ENCODE data around the gene SKI.
"Not testable (repeated sequence)": the region's sequence is repeated elsewhere in the genome, so short reads cannot be mapped to it uniquely, and the experiment has no call there.

The SKI gene

DNA sequence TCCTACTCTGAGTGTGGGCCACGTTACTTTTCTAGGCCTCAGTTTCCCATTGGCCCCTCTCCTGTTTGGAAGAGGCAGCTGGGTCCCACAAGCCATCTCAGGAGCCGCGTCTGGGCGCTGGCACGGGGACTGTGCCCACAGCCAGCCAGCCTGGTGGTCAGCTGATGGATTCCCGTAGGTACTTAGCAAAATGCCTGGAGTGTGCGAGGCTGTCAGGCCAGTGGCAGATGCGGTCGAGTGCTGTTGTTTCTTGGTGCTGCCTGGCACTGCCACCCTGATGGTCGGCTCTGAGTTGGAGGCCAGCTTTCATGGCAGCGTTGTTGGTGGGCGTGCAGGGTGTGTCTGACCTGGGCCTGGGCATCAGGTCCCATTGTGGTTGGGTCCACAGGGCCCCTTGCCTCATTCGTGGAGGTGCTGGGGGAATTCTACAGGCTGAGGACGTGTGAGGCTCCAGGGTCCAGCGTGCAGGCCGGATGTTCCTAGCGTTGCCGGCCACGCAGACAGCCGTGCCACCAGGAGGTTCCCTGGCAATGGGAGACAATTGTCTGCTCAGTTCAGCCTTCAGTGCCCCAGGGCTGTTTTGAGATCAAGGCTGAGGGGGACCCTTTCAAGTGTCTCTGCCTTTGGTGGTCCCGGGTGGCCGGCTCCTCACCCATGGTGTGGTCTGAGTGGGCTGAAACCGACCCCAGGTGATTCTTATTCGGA lies 20.9 kb downstream of the SKI start:
- DNase-seq, result no peak

DNA sequence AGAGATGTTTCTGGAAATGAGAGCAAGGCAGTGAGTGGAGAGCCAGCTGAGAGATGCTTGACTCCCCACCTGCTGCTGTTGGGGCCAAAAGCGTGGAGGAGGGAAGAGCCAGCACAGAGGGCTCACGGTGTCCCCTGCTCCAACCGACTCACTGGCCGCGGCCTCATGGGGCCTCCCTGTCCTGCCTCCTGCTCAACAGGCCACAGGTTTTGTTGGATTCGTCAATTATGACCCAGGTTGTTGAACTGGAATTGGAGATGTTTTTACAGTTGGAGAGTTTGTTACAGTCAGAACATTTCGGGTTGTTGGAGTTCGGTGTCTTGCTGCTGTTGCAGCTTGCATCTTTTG lies 21.4 kb downstream of the SKI start:
- DNase-seq, result no peak

DNA sequence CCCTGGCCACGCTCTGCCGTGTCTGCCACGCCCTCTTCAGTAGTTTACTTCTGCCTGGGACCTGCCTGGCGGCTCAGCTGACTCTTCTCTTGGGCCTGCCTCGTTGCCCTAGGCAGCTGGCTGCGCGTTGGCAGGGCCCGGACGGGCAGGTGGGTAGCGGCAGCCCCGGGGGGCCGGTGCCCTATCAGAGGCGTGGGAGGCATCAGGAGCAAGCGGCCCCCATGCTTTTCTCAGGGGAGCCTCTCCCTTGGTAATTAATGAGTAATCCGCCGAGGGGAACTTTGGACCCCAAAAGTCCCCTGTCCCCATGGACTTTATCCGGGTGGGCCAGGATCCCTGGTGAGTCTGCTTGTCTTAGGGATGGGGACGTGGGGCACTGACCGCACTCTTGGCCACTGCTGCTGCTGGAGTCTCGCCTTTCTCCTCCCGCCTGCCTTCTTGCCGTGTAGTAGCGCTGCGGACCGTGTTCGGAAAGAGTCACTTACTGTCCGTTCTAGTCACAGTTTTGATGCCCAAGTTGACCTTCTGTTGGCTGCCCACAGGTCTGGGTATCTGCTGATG lies 22.7 kb downstream of the SKI start:
- DNase-seq, result no peak

DNA sequence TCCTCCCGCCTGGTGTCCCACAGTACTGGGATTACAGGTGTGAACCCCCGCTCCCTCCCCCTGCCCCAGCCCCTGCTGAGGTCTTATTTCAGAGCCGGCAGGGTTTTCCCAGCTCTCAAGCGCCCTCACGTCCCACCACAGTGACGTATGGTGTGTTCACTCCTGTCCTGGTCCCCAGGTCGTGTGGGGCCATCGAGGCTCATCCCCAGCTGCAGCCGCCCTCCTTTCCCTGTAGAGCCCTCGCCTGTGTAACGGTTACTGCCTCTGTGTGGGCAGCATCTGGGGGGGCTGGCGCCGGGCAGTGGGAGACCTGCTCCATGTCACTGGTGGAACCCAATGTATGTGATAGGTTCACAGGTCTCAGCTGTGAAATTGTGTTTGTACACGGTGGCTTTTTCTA lies 23.2 kb downstream of the SKI start:
- no peak for DNase-seq

DNA sequence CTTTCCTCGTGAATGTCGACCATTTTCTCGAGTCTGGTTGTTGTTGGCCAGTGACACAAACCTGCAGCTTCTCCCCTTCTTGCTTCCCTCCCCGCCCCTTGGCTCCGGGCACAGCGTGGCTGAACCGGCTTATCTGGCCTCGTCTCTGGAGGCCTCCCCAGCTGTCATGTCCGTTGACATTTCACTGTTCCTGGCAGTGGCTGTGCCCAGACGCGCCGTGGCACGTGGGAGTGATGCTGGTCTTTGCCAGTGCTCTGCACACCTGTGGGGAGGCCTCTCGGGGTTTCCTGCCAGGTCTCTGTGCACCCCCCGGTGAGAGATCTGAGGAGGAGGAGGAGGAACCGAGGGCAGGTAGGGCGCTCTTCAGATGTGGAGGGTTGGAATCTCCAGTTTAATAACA lies 23.7 kb downstream of the SKI start:
- DNase-seq, result no peak

DNA sequence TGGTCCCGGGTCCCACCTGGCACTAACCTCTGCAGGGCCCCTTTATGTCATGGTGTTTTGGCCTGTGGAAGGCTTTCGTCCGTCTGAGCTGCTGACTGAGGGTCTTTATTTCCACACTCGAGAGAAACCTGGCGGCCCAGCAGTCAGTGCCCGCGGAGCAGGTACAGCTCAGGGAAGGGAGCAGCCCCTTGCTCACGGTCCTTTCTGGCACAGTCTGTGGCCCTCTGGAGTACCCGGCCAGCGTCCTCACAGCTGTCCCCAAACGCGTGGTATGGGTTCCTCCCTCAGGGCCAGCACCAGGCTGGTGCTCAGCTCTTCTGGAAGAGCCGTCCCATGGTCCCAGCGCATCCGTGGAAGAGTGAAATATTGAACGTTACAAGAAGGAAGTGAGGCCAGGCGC lies 24.3 kb downstream of the SKI start:
- DNase-seq, result no peak

DNA sequence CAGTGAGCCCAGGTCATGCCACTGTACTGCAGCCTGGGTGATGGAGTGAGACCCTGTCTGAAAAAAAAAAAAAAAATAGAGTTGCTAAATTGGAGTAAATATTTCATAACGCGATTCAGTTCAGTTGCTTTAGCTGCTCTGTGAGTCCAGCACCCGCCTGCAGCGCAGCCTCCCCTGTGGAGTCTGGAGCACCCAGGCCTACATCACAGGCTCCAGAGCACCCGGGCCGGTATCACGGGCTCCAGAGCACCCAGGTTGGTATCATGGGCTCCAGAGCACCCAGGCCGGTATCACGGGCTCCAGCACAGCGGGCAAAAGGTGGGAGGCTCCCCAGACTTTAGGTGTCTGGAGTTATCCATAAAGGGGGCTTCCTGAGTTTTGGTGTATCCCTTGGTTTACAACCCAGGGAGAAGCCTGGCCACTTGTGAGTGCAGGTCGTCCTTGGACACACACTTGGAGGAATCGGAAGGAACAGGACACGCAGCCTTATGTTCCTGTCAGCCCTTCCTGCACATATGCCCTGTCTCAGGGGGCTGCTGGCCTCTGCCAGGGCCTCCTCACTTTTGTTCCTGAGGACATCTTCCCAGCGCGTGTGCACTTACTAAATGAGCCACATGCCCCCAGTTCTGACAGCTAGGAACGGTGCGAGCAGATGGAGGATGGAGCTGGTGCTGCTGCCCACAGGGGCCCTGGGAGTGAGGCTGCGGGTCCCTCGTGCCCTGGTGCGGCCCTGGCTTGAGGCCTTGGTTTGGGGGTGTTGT lies 25.1 kb downstream of the SKI start:
- no peak for DNase-seq

DNA sequence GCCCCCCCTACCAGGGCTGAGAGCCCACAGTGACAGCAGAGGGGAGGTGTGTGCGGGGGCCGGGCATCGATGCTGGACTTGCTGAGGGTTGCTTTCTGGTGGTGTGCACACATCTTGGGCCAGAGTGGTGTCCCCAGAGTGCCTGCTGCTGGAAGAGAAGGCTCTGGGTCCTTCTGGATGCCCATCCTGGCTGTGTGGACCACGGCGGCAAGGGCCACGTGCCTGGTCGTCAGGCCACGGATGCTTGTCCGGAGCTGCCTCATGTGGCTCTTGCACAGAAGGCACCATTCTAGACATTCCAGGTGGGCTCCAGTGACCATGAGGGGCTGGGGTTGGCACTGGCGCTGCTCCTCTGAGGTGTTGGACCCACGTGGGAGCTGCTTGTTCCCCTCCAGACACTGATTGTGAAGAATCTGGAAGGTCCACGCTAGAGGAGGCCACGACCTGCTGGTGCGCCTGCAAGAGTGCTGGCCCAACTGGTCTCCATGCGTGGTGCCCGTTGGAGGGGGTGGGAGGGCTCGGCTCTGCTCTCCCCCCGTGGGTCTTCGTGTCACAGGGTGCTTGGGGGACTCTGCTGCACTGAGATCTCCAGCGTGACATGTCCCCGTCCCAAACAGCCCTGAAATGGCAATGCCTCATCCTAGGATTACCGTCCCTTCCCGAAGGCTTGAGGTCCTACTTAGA lies 25.8 kb downstream of the SKI start:
- DNase-seq, result no peak

DNA sequence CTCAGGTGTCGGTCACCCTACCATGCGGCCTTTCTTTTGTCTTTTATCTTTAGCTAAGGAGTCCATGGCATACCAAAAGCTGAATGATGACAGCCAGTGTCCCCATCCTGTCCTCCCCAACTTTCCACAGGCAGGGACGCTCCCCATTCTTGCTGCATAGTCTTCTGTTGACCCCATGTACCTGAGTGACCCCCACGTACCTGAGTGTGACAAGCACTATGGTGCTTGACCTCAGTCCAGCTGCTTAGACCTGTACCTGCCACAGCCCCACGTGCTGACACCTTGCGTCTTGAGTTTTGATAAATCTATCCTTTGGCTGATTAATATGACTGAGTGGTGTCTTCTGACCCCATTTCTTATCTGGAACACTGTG lies 26.9 kb downstream of the SKI start:
- DNase-seq, result no peak

DNA sequence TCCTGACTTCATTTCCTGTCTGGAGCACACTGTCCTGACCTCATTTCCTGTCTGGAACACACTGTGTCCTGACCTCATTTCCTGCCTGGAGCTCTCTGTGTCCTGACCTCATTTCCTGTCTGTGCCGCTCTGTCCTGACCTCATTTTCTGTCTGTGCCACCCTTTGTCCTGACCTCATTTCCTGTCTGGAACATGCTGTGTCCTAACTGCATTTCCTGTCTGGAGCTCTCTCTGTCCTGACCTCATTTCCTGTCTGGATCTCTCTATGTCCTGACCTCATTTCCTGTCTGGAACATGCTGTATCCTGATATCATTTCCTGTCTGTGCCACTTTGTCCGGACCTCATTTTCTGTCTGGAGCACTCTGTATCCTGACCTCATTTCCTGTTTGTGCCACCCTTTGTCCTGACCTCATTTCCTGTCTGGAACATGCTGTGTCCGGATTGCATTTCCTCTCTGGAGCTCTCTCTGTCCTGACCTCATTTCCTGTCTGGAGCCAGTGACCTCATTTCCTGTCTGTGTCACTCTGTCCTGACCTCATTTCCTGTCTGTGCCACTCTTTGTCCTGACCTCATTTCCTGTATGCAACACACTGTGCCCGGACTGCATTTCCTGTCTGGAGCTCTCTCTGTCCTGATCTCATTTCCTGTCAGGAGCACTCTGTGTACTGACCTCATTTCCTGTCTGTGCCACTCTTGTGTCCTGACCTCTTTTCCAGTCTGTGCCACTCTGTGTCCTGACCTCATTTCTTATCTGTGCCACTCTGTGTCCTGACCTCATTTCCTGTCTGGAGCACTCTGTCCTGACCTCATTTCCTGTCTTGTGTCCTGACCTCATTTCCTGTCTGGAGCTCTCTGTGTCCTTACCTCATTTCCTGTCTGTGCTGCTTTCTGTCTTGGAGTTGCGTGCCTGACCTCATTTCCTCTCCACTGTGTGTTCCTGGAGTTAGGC lies 27.6 kb downstream of the SKI start:
- peak; percentile 91 for DNase-seq

DNA sequence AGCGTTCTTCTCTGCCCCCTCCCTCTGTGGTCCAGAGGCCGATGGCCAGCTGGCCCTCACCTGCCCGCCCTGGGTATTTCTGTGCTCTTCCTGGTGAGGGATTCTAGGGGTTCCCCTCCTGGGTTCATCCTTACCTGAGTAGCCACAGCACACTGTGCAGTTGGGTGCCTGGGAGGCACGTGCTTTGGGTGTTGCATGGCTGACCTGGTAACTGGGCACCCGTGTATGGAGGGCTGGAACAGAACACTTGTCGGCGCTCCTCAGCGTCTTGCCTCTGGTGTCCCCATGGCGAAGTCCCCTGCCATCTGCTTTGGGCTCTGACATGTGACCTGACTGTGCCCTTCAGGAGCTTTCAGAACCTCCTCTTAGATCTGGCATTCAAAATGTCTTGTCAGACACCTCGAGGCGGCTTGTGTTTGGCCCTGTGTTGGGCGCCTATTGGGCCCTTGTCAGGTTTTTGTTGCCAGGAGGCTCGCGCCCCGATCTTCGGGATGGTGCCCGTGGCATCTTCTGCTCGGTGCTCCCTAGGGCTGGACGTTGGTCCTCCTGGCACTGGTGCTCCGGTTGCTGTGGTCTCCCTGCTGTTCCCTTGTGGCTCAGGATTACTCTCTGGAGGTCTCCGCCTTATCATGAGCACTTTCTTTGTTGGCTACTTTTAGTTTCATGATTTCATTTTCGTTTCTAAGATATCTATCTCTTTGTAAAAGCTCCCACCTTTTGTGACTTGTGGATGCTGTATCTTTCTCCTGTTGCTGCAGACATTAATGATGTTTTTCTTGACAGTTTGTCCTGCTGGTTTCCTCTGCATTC lies 28.5 kb downstream of the SKI start:
- DNase-seq, result no peak

DNA sequence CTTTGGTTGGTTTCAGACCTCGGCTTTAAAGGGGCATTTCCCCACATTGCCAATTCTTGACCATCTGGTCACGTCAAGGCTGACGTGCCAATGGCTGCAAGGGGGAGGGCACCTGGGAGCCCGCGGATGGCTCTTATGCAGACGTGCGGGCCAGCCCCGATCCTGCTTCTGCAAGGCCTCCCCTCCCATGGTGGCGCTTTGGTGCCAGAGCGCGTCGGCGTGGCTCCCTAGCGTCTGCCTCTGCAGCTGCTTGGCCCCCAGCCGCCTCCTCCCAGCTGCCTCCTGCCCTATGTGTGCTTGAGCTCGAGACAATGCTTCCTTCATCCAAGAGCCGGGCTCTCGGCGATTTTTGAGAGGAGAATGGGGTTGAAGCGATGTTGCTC lies 29.1 kb downstream of the SKI start:
- DNase-seq, result no peak

DNA sequence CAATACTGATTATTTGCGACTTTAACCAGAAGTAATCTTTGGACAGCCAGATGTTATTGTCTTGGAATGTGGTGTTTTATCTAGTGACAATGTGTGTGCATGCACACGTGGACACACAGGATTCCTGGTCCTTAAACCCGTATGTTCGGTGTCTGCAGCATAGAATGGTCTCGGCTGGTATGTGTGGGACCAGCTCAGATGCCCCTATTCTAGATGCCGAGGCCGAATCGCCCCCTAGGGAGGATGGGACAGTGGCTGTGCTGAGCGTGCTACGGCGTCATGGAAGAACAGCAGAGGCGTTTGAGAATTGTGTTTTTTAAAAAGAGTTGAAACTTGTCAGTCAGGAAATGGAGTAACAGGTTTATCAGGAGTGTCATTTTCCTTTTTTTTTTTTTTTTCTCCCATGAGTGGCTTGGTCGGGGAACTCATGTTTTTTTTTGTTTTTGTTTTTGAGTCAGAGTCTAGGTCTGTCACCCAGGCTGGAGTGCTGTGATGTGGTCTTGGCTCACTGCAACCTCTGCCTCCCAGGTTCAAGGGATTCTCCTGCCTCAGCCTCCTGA lies 30.1 kb downstream of the SKI start:
- DNase-seq, result no peak

DNA sequence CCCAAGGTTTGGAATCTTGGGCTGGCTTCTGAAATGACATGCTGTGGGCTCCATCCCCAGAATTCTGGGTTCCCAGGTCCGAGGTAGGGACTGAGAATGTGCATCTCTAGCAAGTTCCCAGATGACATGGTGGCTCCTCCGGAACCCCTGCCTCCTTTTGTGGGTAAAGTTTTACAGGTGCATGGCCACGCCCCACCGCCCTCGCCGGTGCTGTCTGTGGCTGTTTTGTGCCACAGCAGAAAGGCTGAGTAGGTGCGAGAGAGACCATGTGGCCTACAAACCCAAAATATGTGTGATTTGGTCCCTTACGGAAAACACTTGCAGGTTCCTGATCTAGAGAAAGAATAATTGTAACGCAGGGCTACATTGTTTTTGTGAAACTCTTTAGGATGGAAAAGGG lies 30.9 kb downstream of the SKI start:
- no peak for DNase-seq

DNA sequence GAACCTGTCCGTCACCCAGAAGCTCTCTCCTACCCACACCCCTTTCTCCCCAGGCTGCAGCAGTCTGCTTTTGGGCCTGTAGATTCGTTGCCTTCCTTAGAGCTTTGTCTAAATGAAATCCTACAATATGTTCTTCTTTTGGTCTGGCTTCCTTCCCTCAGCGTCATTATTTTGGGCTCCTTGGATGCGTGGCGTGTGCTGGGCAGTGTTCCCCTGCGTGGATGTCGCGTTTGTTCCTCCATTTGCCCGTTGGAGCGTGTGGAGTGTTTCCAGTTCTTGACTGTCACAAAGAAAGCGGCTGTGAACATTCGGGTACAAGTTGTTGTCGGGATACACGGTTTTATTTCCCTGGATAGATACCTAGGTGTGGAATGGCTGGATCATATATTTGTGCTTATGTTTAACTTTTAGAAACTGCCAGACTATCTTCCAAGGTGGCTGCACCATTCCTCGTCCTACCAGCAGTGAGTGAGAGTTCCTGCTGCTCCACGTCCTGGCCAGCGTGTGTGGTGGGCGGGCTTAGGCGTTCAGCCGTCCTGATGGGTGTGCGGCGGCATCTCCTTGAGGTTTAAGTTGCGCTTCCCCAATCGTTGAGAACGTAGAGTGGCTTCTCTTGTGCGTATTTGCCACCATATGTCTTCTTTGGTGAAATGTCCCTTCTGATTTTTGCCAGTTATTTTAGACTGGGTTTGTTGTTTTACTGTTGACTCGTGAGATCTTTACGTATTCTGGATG lies 31.7 kb downstream of the SKI start:
- no peak for DNase-seq

DNA sequence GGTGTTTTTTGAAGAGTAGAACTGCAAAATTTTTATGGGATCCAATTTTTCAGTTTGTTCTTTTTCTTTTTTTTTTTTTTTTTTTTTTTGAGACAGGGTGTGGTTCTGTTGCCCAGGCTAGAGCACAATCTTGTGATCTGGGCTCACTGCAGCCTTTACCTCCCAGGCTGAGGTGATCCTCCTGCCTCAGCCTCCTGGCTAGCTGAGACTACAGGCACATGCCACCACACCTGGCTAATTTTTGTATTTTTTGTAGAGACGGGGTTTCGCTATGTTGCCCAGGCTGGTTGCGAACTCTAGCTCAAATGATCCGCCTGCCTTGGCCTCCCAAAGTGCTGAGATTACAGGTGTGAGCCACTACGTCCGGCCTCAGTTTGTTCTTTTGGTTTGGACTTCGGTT lies 32.4 kb downstream of the SKI start:
- DNase-seq, result not testable (repeated sequence)

DNA sequence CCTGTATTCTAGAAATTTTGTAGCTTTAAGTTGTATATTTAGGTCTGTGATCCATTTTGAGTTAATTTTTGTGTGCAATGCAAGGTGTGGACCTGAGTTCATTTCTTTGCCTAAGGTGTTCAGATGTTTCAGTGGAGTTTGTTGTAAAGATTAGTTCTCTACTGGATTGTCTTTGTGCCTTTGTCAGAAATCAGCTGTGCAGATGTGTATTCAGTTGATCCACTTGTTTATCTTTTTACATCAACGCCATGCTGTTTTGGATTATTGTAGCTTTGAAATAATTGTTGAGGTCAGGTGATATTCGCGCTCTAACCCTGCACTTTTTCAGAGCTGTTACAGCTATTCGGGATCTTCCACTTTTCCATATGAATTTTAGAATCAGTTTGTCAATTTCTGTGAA lies 32.8 kb downstream of the SKI start:
- DNase-seq, result no peak

DNA sequence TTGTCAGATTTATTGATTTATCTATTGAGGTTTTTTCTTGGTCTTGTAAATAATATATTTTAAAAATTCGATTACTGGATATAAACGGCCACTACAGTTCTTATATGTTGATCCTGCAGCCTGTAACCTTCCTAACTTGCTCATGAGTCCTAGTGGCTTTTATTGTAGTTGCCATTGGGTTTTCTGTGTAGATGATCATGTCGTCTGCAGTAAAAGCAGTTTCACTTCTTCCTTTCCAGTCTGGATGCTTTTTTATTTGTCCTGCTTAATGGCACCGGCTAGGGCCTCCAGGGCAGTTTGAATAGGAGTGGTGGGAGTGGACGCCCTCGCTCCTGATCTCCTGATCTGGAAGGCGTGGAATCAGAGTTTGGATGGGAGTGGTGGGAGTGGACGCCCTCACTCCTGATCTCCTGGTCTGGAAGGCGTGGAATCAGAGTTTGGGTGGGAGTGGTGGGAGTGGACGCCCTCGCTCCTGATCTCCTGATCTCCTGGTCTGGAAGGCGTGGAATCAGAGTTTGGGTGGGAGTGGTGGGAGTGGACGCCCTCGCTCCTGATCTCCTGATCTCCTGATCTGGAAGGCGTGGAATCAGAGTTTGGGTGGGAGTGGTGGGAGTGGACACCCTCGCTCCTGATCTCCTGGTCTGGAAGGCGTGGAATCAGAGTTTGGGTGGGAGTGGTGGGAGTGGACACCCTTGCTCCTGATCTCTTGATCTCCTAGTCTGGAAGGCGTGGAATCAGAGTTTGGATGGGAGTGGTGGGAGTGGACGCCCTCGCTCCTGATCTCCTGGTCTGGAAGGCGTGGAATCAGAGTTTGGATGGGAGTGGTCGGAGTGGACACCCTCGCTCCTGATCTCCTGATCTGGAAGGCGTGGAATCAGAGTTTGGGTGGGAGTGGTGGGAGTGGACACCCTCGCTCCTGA lies 33.6 kb downstream of the SKI start:
- not testable (repeated sequence) for DNase-seq

DNA sequence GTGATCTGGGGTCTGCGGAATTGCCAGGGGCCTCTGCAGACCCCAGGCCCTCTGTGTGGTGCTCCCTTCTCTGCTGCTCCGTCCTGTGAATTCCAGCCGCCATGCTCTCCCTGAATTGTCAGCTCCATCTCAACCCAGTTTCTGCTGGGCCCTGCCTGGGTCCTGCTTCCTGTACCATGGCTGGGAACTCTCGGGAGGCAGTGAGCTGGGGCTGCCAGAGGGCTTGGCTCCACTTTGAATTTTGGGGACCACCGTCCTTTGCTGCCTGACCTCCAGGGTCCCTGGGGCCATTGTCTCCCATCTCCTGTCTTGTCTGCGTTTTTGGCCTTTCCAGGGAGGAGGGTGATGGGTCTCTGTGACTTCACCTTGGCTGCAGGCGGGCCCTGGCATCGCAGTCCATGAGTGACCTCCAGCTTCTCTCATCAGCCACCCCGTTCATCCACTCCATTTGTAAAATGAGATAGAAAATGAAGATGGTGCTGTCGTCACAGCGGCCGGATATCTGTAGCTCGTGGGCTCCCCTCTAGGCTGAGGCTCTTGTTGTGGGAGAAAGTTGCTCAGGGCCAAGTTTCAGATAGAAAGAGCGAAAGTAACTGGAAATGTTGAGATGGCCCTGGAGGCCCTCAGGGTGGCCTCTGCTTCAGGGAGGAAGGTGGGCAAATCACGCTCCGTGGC lies 38.3 kb downstream of the SKI start:
- no peak for DNase-seq
